A549 (cell line): Measurements from ENCODE around the gene TMEM154. TPM values are rescaled to one million over a fixed set of nuclear protein-coding genes. Genes with fewer than 3 reads are reported as not detected.

ENCODE experiments used
- ATAC-seq, 2 experiments: fragments of 200-7000 bp in 1 of 2; fragments of >200 bp in 1 of 2; cut with Nextera tagmentation in 1 of 2; cut with Tn5 transposase in 1 of 2; 3 replicates each; pipeline versions ENCODE4 v1.8.0 to v1.9.1; 2018 to 2020; ENCODE audit warnings: mild to moderate bottlenecking in 1 of 2, moderate library complexity in 1 of 2
- CTCF ChIA-PET: fragments of 300-600 bp; sonication (Branson Sonifier 250); formaldehyde crosslinking; extraction: SDS; loops from one replicate; lab custom pipeline; 2021; ENCODE audit warnings: antibody characterized with exemption, inconsistent platforms; lab: Yijun Ruan, JAX
- POLR2A ChIA-PET: fragments of 350-600 bp; formaldehyde crosslinking; extraction: SDS; loops from one replicate; lab custom pipeline; 2021; ENCODE audit warnings: antibody characterized with exemption, inconsistent platforms; lab: Yijun Ruan, JAX
- DNase-seq, 2 experiments: peaks; one replicate each; pipeline versions ENCODE4 v3.0.0 to v3.0.0-alpha.2; 2011 to 2016; ENCODE audit warnings: low read depth in 1 of 2, low spot score in 1 of 2
- FAIRE-seq: peaks from 2 replicates; lab custom pipeline; 2011; peaks lifted over from hg19 to GRCh38; lab: Jason Lieb, UNC
- H3K27ac ChIP-seq, 2 experiments: fragments of >200 bp; sonication (Bioruptor Twin); formaldehyde crosslinking; 3 replicates each; pipeline ENCODE4 v1.5.1; 2016 to 2017
- H3K4me1 ChIP-seq: fragments of >200 bp; sonication (Bioruptor Twin); formaldehyde crosslinking; 3 replicates; pipeline ENCODE4 v1.6.1; 2016
- H3K4me2 ChIP-seq: fragments of >200 bp; sonication (Bioruptor Twin); formaldehyde crosslinking; 3 replicates; pipeline ENCODE4 v1.6.1; 2016
- H3K4me3 ChIP-seq: fragments of >200 bp; sonication (Bioruptor Twin); formaldehyde crosslinking; 3 replicates; pipeline ENCODE4 v1.5.1; 2016
- H3K9me3 ChIP-seq: fragments of >200 bp; sonication (Bioruptor Twin); formaldehyde crosslinking; 3 replicates; pipeline ENCODE4 v1.6.1; 2016
- CHD2 ChIP-seq: fragments of 150-350 bp; IDR thresholded peaks from 2 replicates; pipeline ENCODE4 v1.6.1; 2014; ENCODE audit warnings: low read length; ENCODE audit not compliant: partially characterized antibody
- CHD4 ChIP-seq: fragments of 200-600 bp; sonication (generic); IDR thresholded peaks from 2 replicates; pipeline ENCODE4 v1.6.1; 2016; ENCODE audit warnings: antibody characterized with exemption, mild to moderate bottlenecking, borderline replicate concordance
- EHF ChIP-seq: fragments of 250-450 bp; sonication (Bioruptor Pico); IDR thresholded peaks from 2 replicates; pipeline ENCODE4 v1.5.0; 2020; ENCODE audit warnings: mild to moderate bottlenecking
- EHMT2 ChIP-seq: fragments of 200-600 bp; sonication (generic); IDR thresholded peaks from 2 replicates; pipeline ENCODE4 v1.6.1; 2016; ENCODE audit warnings: antibody characterized with exemption, low read depth, mild to moderate bottlenecking, moderate library complexity
- EP300 ChIP-seq, 2 experiments: fragments of >200 bp; sonication (Bioruptor Twin); formaldehyde crosslinking; IDR thresholded peaks; 2 replicates in 1 of 2; 3 replicates in 1 of 2; pipeline ENCODE4 v1.6.1; 2016 to 2017
- ESRRA ChIP-seq: fragments of 150-350 bp; IDR thresholded peaks from 2 replicates; pipeline ENCODE4 v1.6.1; 2014; ENCODE audit warnings: mild to moderate bottlenecking, low read length, borderline replicate concordance
- FOSL2 ChIP-seq, 2 experiments: fragments of 450-650 bp in 1 of 2; fragments of >200 bp in 1 of 2; sonication (Bioruptor Twin) in 1 of 2; formaldehyde crosslinking; IDR thresholded peaks; 2 replicates each; pipeline versions ENCODE4 v1.5.0 to v1.6.1; 2016 to 2020; ENCODE audit warnings: mild to moderate bottlenecking in 1 of 2, moderate library complexity in 1 of 2
- HDAC2 ChIP-seq: fragments of 200-600 bp; sonication (generic); IDR thresholded peaks from 2 replicates; pipeline ENCODE4 v1.6.1; 2016
- HOXA7 ChIP-seq: fragments of 250-450 bp; sonication (Bioruptor Pico); IDR thresholded peaks from 2 replicates; pipeline ENCODE4 v1.5.0; 2020; ENCODE audit warnings: mild to moderate bottlenecking, moderate library complexity
- HOXB5 ChIP-seq: fragments of 250-450 bp; sonication (Bioruptor Pico); IDR thresholded peaks from 2 replicates; pipeline ENCODE4 v1.5.0; 2020; ENCODE audit warnings: mild to moderate bottlenecking, moderate library complexity
- JUNB ChIP-seq: fragments of >200 bp; sonication (Bioruptor Twin); formaldehyde crosslinking; IDR thresholded peaks from 2 replicates; pipeline ENCODE4 v1.6.1; 2016
- NR3C1 ChIP-seq: fragments of >200 bp; sonication (Bioruptor Twin); formaldehyde crosslinking; IDR thresholded peaks from 3 replicates; pipeline ENCODE4 v1.6.1; 2017
- PHF8 ChIP-seq: fragments of 200-600 bp; sonication (generic); IDR thresholded peaks from 2 replicates; pipeline ENCODE4 v1.6.1; 2016; ENCODE audit warnings: low read depth, mild to moderate bottlenecking, antibody characterized with exemption, moderate library complexity, borderline replicate concordance
- RCOR1 ChIP-seq: fragments of 150-350 bp; IDR thresholded peaks from 2 replicates; pipeline ENCODE4 v1.6.1; 2014; ENCODE audit warnings: antibody characterized with exemption, low read length, low read depth
- RFX5 ChIP-seq: fragments of 450-650 bp; IDR thresholded peaks from 2 replicates; pipeline ENCODE4 v1.7.1; 2014; ENCODE audit warnings: antibody characterized with exemption, mild to moderate bottlenecking, moderate library complexity
- RNF2 ChIP-seq: fragments of 200-600 bp; sonication (generic); IDR thresholded peaks from 2 replicates; pipeline ENCODE4 v1.6.1; 2016; ENCODE audit warnings: low read depth, mild to moderate bottlenecking, antibody characterized with exemption, moderate library complexity, borderline replicate concordance
- SREBF2 ChIP-seq: fragments of 450-650 bp; IDR thresholded peaks from 2 replicates; pipeline ENCODE4 v1.6.1; 2014; ENCODE audit warnings: mild to moderate bottlenecking, moderate library complexity
- ZC3H11A ChIP-seq: fragments of 450-650 bp; IDR thresholded peaks from 2 replicates; pipeline ENCODE4 v1.6.1; 2014; ENCODE audit warnings: antibody characterized with exemption, mild to moderate bottlenecking
- ZSCAN20 ChIP-seq: fragments of 250-450 bp; sonication (Bioruptor Pico); IDR thresholded peaks from 2 replicates; pipeline ENCODE4 v1.8.0; 2022; ENCODE audit warnings: mild to moderate bottlenecking, moderate library complexity
- WGBS: methylation state at CpG from one replicate; pipeline ENCODE4 v1.1.6; 2017; ENCODE audit errors: missing lambda C conversion rate; 5-methylcytosine and 5-hydroxymethylcytosine counted together
- polyA plus RNA-seq, 4 experiments: library from polyadenylated mRNA; depleted of rRNA in 3 of 4; stranded (reverse); fragments of >200 nt; fragmentation: RNase III in 1 of 4; extraction: RNeasy Plus Mini Kit Qiagen cat#74134 plus additional on column Dnase treatment in 1 of 4; gene quantifications; 2 replicates in 3 of 4; 3 replicates in 1 of 4; pipeline ENCODE4 v1.2.3, GENCODE V29; 2011 to 2017
- TF ChIP-seq, protein P1 (sequence below): fragments of >200 bp; sonication (Bioruptor Twin); formaldehyde crosslinking; IDR thresholded peaks from 3 replicates; pipeline ENCODE4 v1.5.1; 2016
- TF ChIP-seq, protein P2 (sequence below): IDR thresholded peaks from 2 replicates; pipeline ENCODE4 v1.6.1; 2012
- TF ChIP-seq, protein P3 (sequence below): fragments of 250-450 bp; sonication (Bioruptor Pico); IDR thresholded peaks from 2 replicates; pipeline ENCODE4 v1.5.0; 2020; ENCODE audit warnings: low read depth, mild to moderate bottlenecking, moderate library complexity
- TF ChIP-seq, protein P4 (sequence below): fragments of 450-650 bp; IDR thresholded peaks from 2 replicates; pipeline ENCODE4 v1.6.1; 2014; ENCODE audit warnings: antibody characterized with exemption
- TF ChIP-seq, protein P5 (sequence below): IDR thresholded peaks from 2 replicates; pipeline ENCODE4 v1.6.1; 2012; ENCODE audit warnings: low read depth, borderline replicate concordance

Gene TMEM154
- polyA plus RNA-seq, 2 of the 4 experiments (the other 2 are of a cell fraction): 0.05 to 0.31 TPM

DNA sequence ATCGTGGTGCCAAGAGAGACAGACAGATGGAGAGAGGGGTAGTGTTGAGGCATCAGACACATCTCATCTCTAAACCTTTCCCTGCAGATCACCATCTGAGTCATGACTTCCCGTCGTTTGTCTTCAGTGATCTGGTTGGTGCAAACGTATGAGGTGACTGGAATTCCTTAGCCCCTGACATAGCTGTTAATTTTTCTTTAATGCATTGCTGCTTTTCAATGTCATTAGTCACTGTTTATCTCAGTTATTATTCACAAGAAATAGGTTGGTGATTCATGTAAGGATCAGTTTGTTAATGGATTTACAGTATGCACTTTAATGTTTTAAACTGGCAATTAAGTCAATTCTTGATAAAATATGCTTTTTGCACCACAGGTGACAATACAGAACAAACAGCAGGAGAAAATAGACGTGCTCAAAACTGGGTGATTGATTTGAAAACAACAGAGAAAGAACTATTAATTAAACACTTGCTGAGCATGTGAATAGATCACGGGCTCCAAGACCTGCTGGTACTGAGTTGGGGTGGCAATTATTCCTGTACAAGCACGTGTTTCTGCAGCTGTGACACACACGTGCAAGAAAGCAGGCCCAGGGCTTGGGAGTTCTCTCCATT is 1.3 kb upstream of the TMEM154 start (continued):
- TF ChIP-seq FOSL2 (IDR thresholded peaks at IDR 0.05): no peak
- TF ChIP-seq FOSL2 (CRISPR knock-in tag; IDR thresholded peaks at IDR 0.05): peak; percentile 46; the same call in 1 of the 2 replicates
- TF ChIP-seq CHD2: no peak
- TF ChIP-seq ZSCAN20: no peak
- TF ChIP-seq ESRRA: no peak
- TF ChIP-seq, protein P1, sequence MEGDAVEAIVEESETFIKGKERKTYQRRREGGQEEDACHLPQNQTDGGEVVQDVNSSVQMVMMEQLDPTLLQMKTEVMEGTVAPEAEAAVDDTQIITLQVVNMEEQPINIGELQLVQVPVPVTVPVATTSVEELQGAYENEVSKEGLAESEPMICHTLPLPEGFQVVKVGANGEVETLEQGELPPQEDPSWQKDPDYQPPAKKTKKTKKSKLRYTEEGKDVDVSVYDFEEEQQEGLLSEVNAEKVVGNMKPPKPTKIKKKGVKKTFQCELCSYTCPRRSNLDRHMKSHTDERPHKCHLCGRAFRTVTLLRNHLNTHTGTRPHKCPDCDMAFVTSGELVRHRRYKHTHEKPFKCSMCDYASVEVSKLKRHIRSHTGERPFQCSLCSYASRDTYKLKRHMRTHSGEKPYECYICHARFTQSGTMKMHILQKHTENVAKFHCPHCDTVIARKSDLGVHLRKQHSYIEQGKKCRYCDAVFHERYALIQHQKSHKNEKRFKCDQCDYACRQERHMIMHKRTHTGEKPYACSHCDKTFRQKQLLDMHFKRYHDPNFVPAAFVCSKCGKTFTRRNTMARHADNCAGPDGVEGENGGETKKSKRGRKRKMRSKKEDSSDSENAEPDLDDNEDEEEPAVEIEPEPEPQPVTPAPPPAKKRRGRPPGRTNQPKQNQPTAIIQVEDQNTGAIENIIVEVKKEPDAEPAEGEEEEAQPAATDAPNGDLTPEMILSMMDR: no peak

DNA sequence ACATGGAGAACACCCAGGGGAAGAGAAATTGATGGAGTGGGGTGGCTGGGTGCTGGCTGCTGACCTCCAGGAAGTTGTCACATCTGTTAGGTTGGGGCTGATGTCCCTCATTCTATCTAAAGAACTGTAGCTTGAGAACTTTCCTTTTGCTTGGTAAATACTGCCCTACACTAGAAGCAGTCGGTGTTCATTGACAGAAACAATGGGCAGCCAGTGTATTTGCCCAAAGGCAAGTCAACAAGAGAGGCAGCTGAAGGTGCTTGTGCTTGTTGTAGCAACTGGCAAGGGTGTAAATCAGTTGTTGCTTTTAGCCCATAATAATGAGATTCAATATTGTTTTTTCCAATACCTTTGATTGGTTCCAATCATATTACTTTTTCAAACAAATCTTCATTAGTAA is 956 bp downstream of the TMEM154 start:
- 79% methylated on average over 1 of the region's 1 CpG for WGBS
- TF ChIP-seq RFX5 (no peak), RNF2 (no peak), HOXB5 (CRISPR knock-in tag) (no peak), CHD4 (no peak), PHF8 (no peak), EHMT2 (no peak), JUNB (no peak), EHF (no peak), RCOR1 (no peak), HDAC2 (no peak), HOXA7 (CRISPR knock-in tag) (no peak), SREBF2 (no peak), ZC3H11A (no peak), NR3C1 (no peak), EP300 (IDR thresholded peaks at IDR 0.05) (no peak), FOSL2 (IDR thresholded peaks at IDR 0.05) (no peak), FOSL2 (CRISPR knock-in tag; IDR thresholded peaks at IDR 0.05) (no peak)
- TF ChIP-seq, protein P2, sequence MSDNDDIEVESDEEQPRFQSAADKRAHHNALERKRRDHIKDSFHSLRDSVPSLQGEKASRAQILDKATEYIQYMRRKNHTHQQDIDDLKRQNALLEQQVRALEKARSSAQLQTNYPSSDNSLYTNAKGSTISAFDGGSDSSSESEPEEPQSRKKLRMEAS: no peak
- TF ChIP-seq, protein P3, sequence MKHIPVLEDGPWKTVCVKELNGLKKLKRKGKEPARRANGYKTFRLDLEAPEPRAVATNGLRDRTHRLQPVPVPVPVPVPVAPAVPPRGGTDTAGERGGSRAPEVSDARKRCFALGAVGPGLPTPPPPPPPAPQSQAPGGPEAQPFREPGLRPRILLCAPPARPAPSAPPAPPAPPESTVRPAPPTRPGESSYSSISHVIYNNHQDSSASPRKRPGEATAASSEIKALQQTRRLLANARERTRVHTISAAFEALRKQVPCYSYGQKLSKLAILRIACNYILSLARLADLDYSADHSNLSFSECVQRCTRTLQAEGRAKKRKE (CRISPR knock-in tag): no peak
- TF ChIP-seq, protein P4, sequence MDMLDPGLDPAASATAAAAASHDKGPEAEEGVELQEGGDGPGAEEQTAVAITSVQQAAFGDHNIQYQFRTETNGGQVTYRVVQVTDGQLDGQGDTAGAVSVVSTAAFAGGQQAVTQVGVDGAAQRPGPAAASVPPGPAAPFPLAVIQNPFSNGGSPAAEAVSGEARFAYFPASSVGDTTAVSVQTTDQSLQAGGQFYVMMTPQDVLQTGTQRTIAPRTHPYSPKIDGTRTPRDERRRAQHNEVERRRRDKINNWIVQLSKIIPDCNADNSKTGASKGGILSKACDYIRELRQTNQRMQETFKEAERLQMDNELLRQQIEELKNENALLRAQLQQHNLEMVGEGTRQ: no peak
- TF ChIP-seq, protein P5, sequence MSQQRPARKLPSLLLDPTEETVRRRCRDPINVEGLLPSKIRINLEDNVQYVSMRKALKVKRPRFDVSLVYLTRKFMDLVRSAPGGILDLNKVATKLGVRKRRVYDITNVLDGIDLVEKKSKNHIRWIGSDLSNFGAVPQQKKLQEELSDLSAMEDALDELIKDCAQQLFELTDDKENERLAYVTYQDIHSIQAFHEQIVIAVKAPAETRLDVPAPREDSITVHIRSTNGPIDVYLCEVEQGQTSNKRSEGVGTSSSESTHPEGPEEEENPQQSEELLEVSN: no peak
- ChIA-PET POLR2A (no interaction called here), CTCF (no interaction called here)
- no peak for DNase-seq
- no peaks in the 10 kb centered on the region for H3K9me3 ChIP-seq
- ATAC-seq: no peak
- no peak for FAIRE-seq
- no peak overlapping the region for H3K4me2 ChIP-seq
- H3K4me1 ChIP-seq: peaks cover 15% of the 10 kb centered on the region
- no peak overlapping the region for H3K4me3 ChIP-seq
- no peak overlapping the region for H3K27ac ChIP-seq
